HEK293 (cell line): ENCODE measurements around the gene SLC2A9.

Source experiments
- CTCF ChIP-seq: fragments of 450-650 bp; formaldehyde crosslinking; IDR thresholded peaks from 2 replicates; pipeline ENCODE4 v1.5.1; 2016; ENCODE audit warnings: missing biosample characterization, missing genetic modification characterization
- PBX3 ChIP-seq: sonication (generic); formaldehyde crosslinking; IDR thresholded peaks from 2 replicates; pipeline ENCODE4 v1.8.1; 2022; ENCODE audit warnings: mild to moderate bottlenecking, moderate library complexity, missing genetic modification reagents
- PRDM2 ChIP-seq: fragments of 450-650 bp; formaldehyde crosslinking; IDR thresholded peaks from 2 replicates; pipeline ENCODE4 v1.5.1; 2016; ENCODE audit warnings: missing biosample characterization, missing genetic modification characterization, borderline replicate concordance
- ZNF121 ChIP-seq: fragments of 450-650 bp; formaldehyde crosslinking; IDR thresholded peaks from 2 replicates; pipeline ENCODE4 v1.5.1; 2016; ENCODE audit warnings: missing biosample characterization, missing genetic modification characterization
- ZNF239 ChIP-seq: fragments of 450-650 bp; formaldehyde crosslinking; IDR thresholded peaks from 2 replicates; pipeline ENCODE4 v1.5.1; 2016; ENCODE audit warnings: missing biosample characterization, missing genetic modification characterization
- ZNF362 ChIP-seq: fragments of 450-650 bp; formaldehyde crosslinking; IDR thresholded peaks from 2 replicates; pipeline ENCODE4 v1.5.1; 2016; ENCODE audit warnings: missing biosample characterization, missing genetic modification characterization
- ZNF449 ChIP-seq: fragments of 450-650 bp; formaldehyde crosslinking; IDR thresholded peaks from 2 replicates; pipeline ENCODE4 v1.5.1; 2017; ENCODE audit warnings: missing biosample characterization, mild to moderate bottlenecking, missing genetic modification characterization, moderate library complexity
- ZNF623 ChIP-seq: fragments of 450-650 bp; formaldehyde crosslinking; IDR thresholded peaks from 2 replicates; pipeline ENCODE4 v1.5.1; 2016; ENCODE audit warnings: missing biosample characterization, missing genetic modification characterization
- ZNF629 ChIP-seq: fragments of 450-650 bp; formaldehyde crosslinking; IDR thresholded peaks from 2 replicates; pipeline ENCODE4 v1.5.1; 2017; ENCODE audit warnings: missing biosample characterization, missing genetic modification characterization

- TF ChIP-seq PBX3 (CRISPR knock-in tag) (no peak), ZNF623 (tag by site-specific recombination) (no peak), CTCF (tag by site-specific recombination) (no peak), PRDM2 (tag by site-specific recombination) (no peak), ZNF362 (tag by site-specific recombination) (no peak), ZNF449 (tag by site-specific recombination) (no peak), ZNF629 (tag by site-specific recombination) (no peak), ZNF239 (no peak), ZNF121 (no peak)
Measured at GRCh38 chr4:9870165-9870790, 151.0 kb downstream of the SLC2A9 start.
